Measurements from ENCODE around the gene SPTBN2. TPM values are rescaled to one million over a fixed set of nuclear protein-coding genes. Genes with fewer than 3 reads are reported as not detected.

Gene SPTBN2
- total RNA-seq, 1 experiment from 2014 or later = 51.0 TPM

DNA sequence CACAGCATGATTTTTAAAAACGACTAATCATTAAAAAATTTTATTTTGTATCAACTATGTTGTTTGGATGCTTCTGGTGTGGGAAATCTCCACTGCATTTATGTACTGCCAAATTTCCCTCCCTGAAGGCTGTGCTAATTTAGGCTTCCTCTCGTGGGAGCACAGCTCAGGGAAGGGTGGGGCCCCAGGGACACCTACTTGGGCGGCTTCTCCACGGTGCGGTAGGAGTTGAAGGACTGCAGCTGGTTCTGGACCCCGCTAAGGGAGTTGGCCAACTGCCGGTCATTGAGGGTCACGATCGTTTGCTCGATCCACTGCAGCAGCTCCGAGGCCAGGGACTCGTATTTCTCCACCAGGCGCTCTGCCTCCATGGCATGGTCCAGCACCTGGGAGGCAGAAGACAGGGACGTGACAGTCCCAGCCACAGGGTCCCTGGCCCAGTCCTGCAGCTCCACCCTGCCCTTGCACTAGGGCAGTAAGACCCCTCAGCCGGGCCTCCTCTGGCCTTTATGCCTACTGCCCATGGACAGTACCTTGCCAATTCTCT, 18.6 kb downstream of the SPTBN2 start:
- Histone ChIP-seq H3K79me2 (ENCODE audit: low read depth) (no peaks in the 10 kb centered on the region), H3K27me3 (ENCODE audit: insufficient read depth, low read depth) (no peaks in the 10 kb centered on the region), H3K9me3 (ENCODE audit: insufficient read depth, low read depth) (no peaks in the 10 kb centered on the region), H4K20me1 (ENCODE audit: insufficient read depth) (no peaks in the 10 kb centered on the region), H3K36me3 (ENCODE audit: low read depth) (peaks cover 6% of the 10 kb centered on the region; the same call in 1 of the 2 replicates), H3K4me2 (no peak overlapping the region), H3K9me2 (ENCODE audit: insufficient read depth) (no peaks in the 10 kb centered on the region), H3K4me3 (no peak overlapping the region), H3K27ac (no peak overlapping the region), H3K4me1 (replicated peaks; ENCODE audit: insufficient read depth) (peaks cover 17% of the 10 kb centered on the region), H2AFZ (no peak overlapping the region), H3F3A (ENCODE audit: insufficient read depth, low read depth) (peaks cover 10% of the 10 kb centered on the region; the same call in 1 of the 2 replicates)
- BruUV-seq (replicated peaks) = no TSS peak
- intact Hi-C loops (cut with micrococcal nuclease; ENCODE audit: unreplicated experiment) = no loop called here
- ChIA-PET POLR2A (ENCODE audit: unreplicated experiment) (no interaction called here), CTCF (no interaction called here)
- TF ChIP-seq EZH2 (IDR thresholded peaks at IDR 0.05; ENCODE audit: low read depth) = no peak
- TF ChIP-seq, protein P1, sequence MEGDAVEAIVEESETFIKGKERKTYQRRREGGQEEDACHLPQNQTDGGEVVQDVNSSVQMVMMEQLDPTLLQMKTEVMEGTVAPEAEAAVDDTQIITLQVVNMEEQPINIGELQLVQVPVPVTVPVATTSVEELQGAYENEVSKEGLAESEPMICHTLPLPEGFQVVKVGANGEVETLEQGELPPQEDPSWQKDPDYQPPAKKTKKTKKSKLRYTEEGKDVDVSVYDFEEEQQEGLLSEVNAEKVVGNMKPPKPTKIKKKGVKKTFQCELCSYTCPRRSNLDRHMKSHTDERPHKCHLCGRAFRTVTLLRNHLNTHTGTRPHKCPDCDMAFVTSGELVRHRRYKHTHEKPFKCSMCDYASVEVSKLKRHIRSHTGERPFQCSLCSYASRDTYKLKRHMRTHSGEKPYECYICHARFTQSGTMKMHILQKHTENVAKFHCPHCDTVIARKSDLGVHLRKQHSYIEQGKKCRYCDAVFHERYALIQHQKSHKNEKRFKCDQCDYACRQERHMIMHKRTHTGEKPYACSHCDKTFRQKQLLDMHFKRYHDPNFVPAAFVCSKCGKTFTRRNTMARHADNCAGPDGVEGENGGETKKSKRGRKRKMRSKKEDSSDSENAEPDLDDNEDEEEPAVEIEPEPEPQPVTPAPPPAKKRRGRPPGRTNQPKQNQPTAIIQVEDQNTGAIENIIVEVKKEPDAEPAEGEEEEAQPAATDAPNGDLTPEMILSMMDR (conservative IDR thresholded peaks at IDR 0.05) = no peak
- no peak for DNase-seq

DNA sequence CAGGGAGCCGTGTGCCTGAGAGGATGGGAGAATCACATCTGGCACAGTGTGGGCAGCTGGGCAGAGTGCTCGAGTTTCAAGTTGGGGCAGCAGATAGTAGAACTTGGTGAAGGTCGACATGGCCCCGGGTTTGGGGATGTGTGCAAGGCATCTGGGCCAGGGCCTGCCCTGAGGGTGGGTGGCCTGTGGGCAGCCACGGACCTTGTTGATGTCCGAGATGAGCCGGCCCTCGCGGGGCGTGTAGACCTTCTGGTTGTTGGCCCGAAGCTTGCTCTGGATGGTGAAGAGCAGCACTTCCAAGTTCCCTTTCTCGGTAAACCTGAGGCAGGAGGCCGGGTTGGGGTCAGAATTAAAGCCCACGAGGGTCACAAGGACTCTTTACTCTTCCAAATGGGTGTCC, 20.3 kb downstream of the SPTBN2 start:
- intact Hi-C loops (cut with micrococcal nuclease; ENCODE audit: unreplicated experiment) = loop anchor here (1.0 to 5.0 kb wide), 2 partner anchors 12 to 34 kb away; a partner anchor contains a TSS
- H2AFZ ChIP-seq = no peak overlapping the region
- H3K27ac ChIP-seq = no peak overlapping the region
- CTCF ChIA-PET = no interaction called here
- TF ChIP-seq, protein P1 (conservative IDR thresholded peaks at IDR 0.05) = no peak
- no peak for TF ChIP-seq EZH2 (IDR thresholded peaks at IDR 0.05; ENCODE audit: low read depth)
- H3K4me1 ChIP-seq (replicated peaks; ENCODE audit: insufficient read depth) = peaks cover 17% of the 10 kb centered on the region
- H3F3A ChIP-seq (ENCODE audit: insufficient read depth, low read depth) = peaks cover 10% of the 10 kb centered on the region; the same call in 1 of the 2 replicates
- H4K20me1 ChIP-seq (ENCODE audit: insufficient read depth) = no peaks in the 10 kb centered on the region
- DNase-seq = no peak
- BruUV-seq (replicated peaks) = no TSS peak
- no peaks in the 10 kb centered on the region for H3K27me3 ChIP-seq (ENCODE audit: insufficient read depth, low read depth)
- H3K9me2 ChIP-seq (ENCODE audit: insufficient read depth) = no peaks in the 10 kb centered on the region
- H3K36me3 ChIP-seq (ENCODE audit: low read depth) = peaks cover 2% of the 10 kb centered on the region; the same call in 1 of the 2 replicates
- POLR2A ChIA-PET (ENCODE audit: unreplicated experiment) = no interaction called here
- no peak overlapping the region for H3K4me3 ChIP-seq
- no peaks in the 10 kb centered on the region for H3K79me2 ChIP-seq (ENCODE audit: low read depth)
- no peak overlapping the region for H3K4me2 ChIP-seq
- no peaks in the 10 kb centered on the region for H3K9me3 ChIP-seq (ENCODE audit: insufficient read depth, low read depth)

- no peak overlapping the region for H3K4me2 ChIP-seq
- ChIA-PET CTCF (no interaction called here), POLR2A (ENCODE audit: unreplicated experiment) (no interaction called here)
- H3K4me1 ChIP-seq (replicated peaks; ENCODE audit: insufficient read depth) = peaks cover 17% of the 10 kb centered on the region
- TF ChIP-seq, protein P1 (conservative IDR thresholded peaks at IDR 0.05) = no peak
- no peak for TF ChIP-seq EZH2 (IDR thresholded peaks at IDR 0.05; ENCODE audit: low read depth)
- no peaks in the 10 kb centered on the region for H3K27me3 ChIP-seq (ENCODE audit: insufficient read depth, low read depth)
- H3K27ac ChIP-seq = no peak overlapping the region
- intact Hi-C loops (cut with micrococcal nuclease; ENCODE audit: unreplicated experiment) = loop anchor here (5.0 kb wide), 1 partner anchor 34 kb away; a partner anchor contains a TSS
- no peaks in the 10 kb centered on the region for H3K36me3 ChIP-seq (ENCODE audit: low read depth)
- no peaks in the 10 kb centered on the region for H3K79me2 ChIP-seq (ENCODE audit: low read depth)
- no peaks in the 10 kb centered on the region for H3K9me2 ChIP-seq (ENCODE audit: insufficient read depth)
- peaks cover 10% of the 10 kb centered on the region; the same call in 1 of the 2 replicates for H3F3A ChIP-seq (ENCODE audit: insufficient read depth, low read depth)
- no peak overlapping the region for H2AFZ ChIP-seq
- no peaks in the 10 kb centered on the region for H3K9me3 ChIP-seq (ENCODE audit: insufficient read depth, low read depth)
- no peak for DNase-seq
- H3K4me3 ChIP-seq = no peak overlapping the region
- BruUV-seq (replicated peaks) = no TSS peak
- H4K20me1 ChIP-seq (ENCODE audit: insufficient read depth) = no peaks in the 10 kb centered on the region
These were observed 20.9 kb downstream of the SPTBN2 start for GRCh38 chr11:66708094-66708493.

Measured in PC-9 (cell line).